ENCODE measurements around the gene KRT82.

DNA sequence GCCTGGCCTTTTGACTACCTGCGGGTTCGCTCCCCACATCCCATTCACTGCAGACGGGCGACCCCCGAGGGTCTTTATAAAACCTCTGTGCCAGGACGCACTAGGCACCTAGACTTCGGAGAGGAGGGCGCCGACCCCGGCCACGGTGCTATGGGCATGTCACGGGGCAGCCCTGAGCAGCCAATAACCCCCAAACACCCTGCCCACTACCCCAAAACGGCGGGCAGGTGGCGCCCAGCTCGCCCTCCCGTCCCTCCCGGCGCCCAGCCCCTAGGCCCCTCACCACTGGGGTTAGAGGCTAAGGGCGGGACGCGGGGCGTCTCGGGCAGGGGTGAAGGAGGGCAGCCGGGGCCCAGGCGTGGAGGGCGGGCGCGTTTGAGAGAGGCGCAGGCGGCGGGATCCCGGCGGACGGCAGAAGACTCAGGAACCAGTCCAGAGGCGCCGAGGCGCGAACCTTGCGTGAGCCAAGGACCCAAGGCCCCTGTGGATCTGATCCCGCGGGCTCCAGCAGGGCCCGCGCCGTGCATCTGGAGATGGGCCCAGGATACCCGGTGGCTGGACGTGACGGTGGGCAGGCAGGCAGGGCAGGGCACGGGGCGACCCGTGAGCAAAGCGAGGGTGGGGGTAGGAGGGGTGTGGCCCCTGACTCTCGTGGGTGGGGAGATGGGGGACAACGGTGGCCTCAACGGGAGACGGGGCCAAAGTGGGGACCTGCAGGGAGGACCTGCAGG is 49.9 kb downstream of the KRT82 start:
- no peak for TF ChIP-seq CTCF (IDR thresholded peaks at IDR 0.05)
- TF ChIP-seq POLR2A (IDR thresholded peaks at IDR 0.05) = no peak

Data from lower leg skin (tissue), 3 donors.